HepG2 (cell line): ENCODE data around the gene ANKRD11. TPM values are rescaled to one million over a fixed set of nuclear protein-coding genes. Genes with fewer than 3 reads are reported as not detected.

Experiments
- AHDC1 ChIP-seq: sonication (generic); formaldehyde crosslinking; IDR thresholded peaks from 2 replicates; pipeline ENCODE4 v1.5.1; 2020; ENCODE audit warnings: mild to moderate bottlenecking, missing genetic modification reagents, borderline replicate concordance
- ATRX ChIP-seq: sonication (generic); formaldehyde crosslinking; IDR thresholded peaks from 2 replicates; pipeline ENCODE4 v1.4.0; 2020; ENCODE audit warnings: missing genetic modification reagents, borderline replicate concordance
- BRCA1 ChIP-seq: sonication (generic); formaldehyde crosslinking; IDR thresholded peaks from 2 replicates; pipeline ENCODE4 v1.4.0; 2020; ENCODE audit warnings: missing genetic modification reagents
- CSRNP2 ChIP-seq: sonication (generic); formaldehyde crosslinking; conservative IDR thresholded peaks from 2 replicates; pipeline ENCODE4 v1.8.0; 2022; ENCODE audit warnings: low read depth, missing genetic modification reagents
- GLMP ChIP-seq: sonication (generic); formaldehyde crosslinking; IDR thresholded peaks from 2 replicates; pipeline ENCODE4 v1.9.0; 2021; ENCODE audit warnings: missing genetic modification reagents, mild to moderate bottlenecking, borderline replicate concordance
- HNRNPL ChIP-seq: fragments of 200-400 bp; formaldehyde crosslinking; IDR thresholded peaks from 2 replicates; pipeline ENCODE4 v1.6.1; 2017; ENCODE audit warnings: mild to moderate bottlenecking, low read depth, low read length
- HOXA3 ChIP-seq: sonication (generic); formaldehyde crosslinking; IDR thresholded peaks from 2 replicates; pipeline ENCODE4 v1.5.0; 2020; ENCODE audit warnings: missing genetic modification reagents
- MED13 ChIP-seq: sonication (generic); formaldehyde crosslinking; IDR thresholded peaks from 2 replicates; pipeline ENCODE4 v1.5.0; 2020; ENCODE audit warnings: missing genetic modification reagents
- MLLT10 ChIP-seq: sonication (generic); formaldehyde crosslinking; IDR thresholded peaks from 2 replicates; pipeline ENCODE4 v1.4.0; 2020; ENCODE audit warnings: missing genetic modification reagents
- SIN3B ChIP-seq: fragments of 150-350 bp; IDR thresholded peaks from 2 replicates; pipeline ENCODE4 v1.6.1; 2014; ENCODE audit warnings: low read length
- THAP9 ChIP-seq: sonication (generic); formaldehyde crosslinking; IDR thresholded peaks from 2 replicates; pipeline ENCODE4; 2020; ENCODE audit warnings: missing genetic modification reagents, mild to moderate bottlenecking, borderline replicate concordance
- TRIM24 ChIP-seq: sonication (generic); formaldehyde crosslinking; IDR thresholded peaks from 2 replicates; pipeline ENCODE4 v1.8.0; 2022; ENCODE audit warnings: mild to moderate bottlenecking, missing genetic modification reagents
- ZFAT ChIP-seq: sonication (generic); formaldehyde crosslinking; conservative IDR thresholded peaks from 2 replicates; pipeline ENCODE4 v1.8.1; 2023; ENCODE audit warnings: missing genetic modification reagents, inconsistent platforms
- ZFY ChIP-seq: sonication (generic); formaldehyde crosslinking; IDR thresholded peaks from 2 replicates; pipeline ENCODE4 v1.4.0; 2020; ENCODE audit warnings: missing genetic modification reagents
- ZFYVE20 ChIP-seq: sonication (generic); formaldehyde crosslinking; IDR thresholded peaks from 2 replicates; pipeline ENCODE4 v1.8.0; 2023; ENCODE audit warnings: low read depth, mild to moderate bottlenecking, moderate library complexity, missing genetic modification reagents, borderline replicate concordance
- ZNF460 ChIP-seq: sonication (generic); formaldehyde crosslinking; IDR thresholded peaks from 2 replicates; pipeline ENCODE4 v1.5.1; 2020; ENCODE audit warnings: missing genetic modification reagents, mild to moderate bottlenecking, borderline replicate concordance
- ZNF644 ChIP-seq: IDR thresholded peaks from 2 replicates; pipeline ENCODE4 v1.6.1; 2016; ENCODE audit warnings: low read depth
- ZNF670 ChIP-seq: sonication (generic); formaldehyde crosslinking; IDR thresholded peaks from 2 replicates; pipeline ENCODE4 v1.8.0; 2022; ENCODE audit warnings: mild to moderate bottlenecking, missing genetic modification reagents, borderline replicate concordance
- ZNF713 ChIP-seq: sonication (generic); formaldehyde crosslinking; IDR thresholded peaks from 2 replicates; pipeline ENCODE4 v1.4.0; 2020; ENCODE audit warnings: mild to moderate bottlenecking, missing genetic modification reagents
- ZNF83 ChIP-seq: sonication (generic); formaldehyde crosslinking; IDR thresholded peaks from 2 replicates; pipeline ENCODE4 v1.4.0; 2020; ENCODE audit warnings: missing genetic modification reagents, mild to moderate bottlenecking, borderline replicate concordance
- polyA plus RNA-seq, 8 experiments: library from polyadenylated mRNA; depleted of rRNA in 3 of 8; stranded (reverse) in 7 of 8; unstranded in 1 of 8; fragments of >200 nt; fragmentation: Illumina TruSeq in 4 of 8; extraction: Trizol in 4 of 8; gene quantifications; 2 replicates each; pipeline versions ENCODE4 v1.2.1 to v1.2.3, GENCODE V29; 2011 to 2016; ENCODE audit warnings: low read depth in 4 of 8, missing spikeins in 1 of 8, mixed read lengths in 1 of 8; ENCODE audit not compliant: insufficient read depth in 1 of 8
- total RNA-seq, 5 experiments: library from RNA; depleted of rRNA; stranded (reverse); fragments of >200 nt; fragmentation: Illumina TruSeq; extraction: Trizol; gene quantifications; 2 replicates each; pipeline ENCODE4 v1.2.3, GENCODE V29; 2016; ENCODE audit warnings: low read depth in 1 of 5

ANKRD11 gene
- total and polyA plus RNA-seq, 2 of the 13 experiments (the other 11 are each of a cell fraction or from before 2014, with no cell fraction given), result 21.4 to 38.4 TPM

- TF ChIP-seq AHDC1 (CRISPR knock-in tag), result peak; percentile 38; the same call in 1 of the 2 replicates
- no peak for TF ChIP-seq ZFAT (CRISPR knock-in tag)
- no peak for TF ChIP-seq TRIM24
- TF ChIP-seq THAP9 (CRISPR knock-in tag), result no peak
- TF ChIP-seq CSRNP2 (CRISPR knock-in tag), result no peak
- no peak for TF ChIP-seq ATRX (CRISPR knock-in tag)
- no peak; the same call in 1 of the 2 replicates for TF ChIP-seq ZNF460
- peak; percentile 46; the same call in 1 of the 2 replicates for TF ChIP-seq ZFY (CRISPR knock-in tag)
- TF ChIP-seq HNRNPL, result no peak
- 0 out of 2 replicates have a peak, but pooled peaks have one; percentile 51 for TF ChIP-seq MLLT10 (CRISPR knock-in tag)
- no peak for TF ChIP-seq SIN3B
- no peak for TF ChIP-seq ZNF713 (CRISPR knock-in tag)
- no peak for TF ChIP-seq MED13
- TF ChIP-seq GLMP, result no peak
- TF ChIP-seq ZNF644 (CRISPR knock-in tag), result peak; percentile 34; the same call in 1 of the 2 replicates
- TF ChIP-seq ZNF83 (CRISPR knock-in tag), result no peak
- TF ChIP-seq BRCA1, result no peak; the same call in 1 of the 2 replicates
- TF ChIP-seq HOXA3 (CRISPR knock-in tag), result peak; percentile 79
- no peak for TF ChIP-seq ZNF670
- no peak for TF ChIP-seq ZFYVE20 (CRISPR knock-in tag)
Observed at GRCh38 chr16:89338863-89339262, 151.5 kb downstream of the ANKRD11 start (continued).
